GM12878 (cell line): ENCODE measurements around the gene ERVFRD-1. TPM values are rescaled to one million over a fixed set of nuclear protein-coding genes. Genes with fewer than 3 reads are reported as not detected.
A peak's percentile ranks its signal among the peaks of the same experiment; 100 is the strongest.

Experiments
- ATAC-seq: fragments of 200-7000 bp; cut with Tn5 transposase; 3 replicates; pipeline ENCODE4 v1.9.1; 2020; ENCODE audit warnings: mild to moderate bottlenecking, moderate library complexity
- BruUV-seq: library from RNA; stranded (reverse); fragments of 400-500 nt; replicated peaks from 2 replicates; lab custom pipeline; 2021; lab: Mats Ljungman, UMichigan
- CTCF ChIA-PET: fragments of 300-600 bp; sonication (Branson Sonifier 250); formaldehyde crosslinking; extraction: SDS; loops from one replicate; lab custom pipeline; 2021; ENCODE audit warnings: inconsistent platforms; lab: Yijun Ruan, JAX
- POLR2A ChIA-PET: fragments of 350-600 bp; formaldehyde crosslinking; extraction: SDS; loops from one replicate; lab custom pipeline; 2021; ENCODE audit warnings: inconsistent platforms; lab: Charles Lee
- RAD21 ChIA-PET: fragments of 300-600 bp; sonication (Branson Sonifier 250); formaldehyde crosslinking; loops from one replicate; lab custom pipeline; 2023; ENCODE audit warnings: antibody characterized with exemption; ENCODE audit not compliant: unreplicated experiment; lab: Charles Lee
- SMC1A ChIA-PET: fragments of 300-600 bp; sonication (Branson Sonifier 250); formaldehyde crosslinking; loops from one replicate; lab custom pipeline; 2023; ENCODE audit not compliant: unreplicated experiment, uncharacterized antibody; lab: Charles Lee
- DNase-seq: peaks from one replicate; pipeline ENCODE4 v3.0.0-alpha.2; 2011; ENCODE audit warnings: low read depth, low spot score
- FAIRE-seq: peaks from 3 replicates; lab custom pipeline; 2011; peaks lifted over from hg19 to GRCh38; lab: Jason Lieb, UNC
- H2AFZ ChIP-seq: 2 replicates; pipeline ENCODE4 v1.6.0; 2011; ENCODE audit warnings: low read depth, low read length, control low read depth; ENCODE audit not compliant: control insufficient read depth
- H3K27ac ChIP-seq: 2 replicates; pipeline ENCODE4 v1.5.1; 2011; ENCODE audit warnings: control low read depth; ENCODE audit not compliant: control insufficient read depth, insufficient read depth
- H3K27me3 ChIP-seq, 2 experiments: replicated peaks in 1 of 2; 2 replicates each; pipeline versions ENCODE4 v1.6.0 to v1.6.1; 2011; ENCODE audit warnings: low read length in 1 of 2; ENCODE audit not compliant: control insufficient read depth in 2 of 2, insufficient read depth in 2 of 2
- H3K36me3 ChIP-seq, 2 experiments: 2 replicates each; pipeline ENCODE4 v1.5.1; 2011; ENCODE audit warnings: low read length in 1 of 2; ENCODE audit not compliant: control insufficient read depth in 2 of 2, insufficient read depth in 2 of 2
- H3K4me1 ChIP-seq: 2 replicates; pipeline ENCODE4 v1.6.1; 2011; ENCODE audit warnings: mild to moderate bottlenecking, low read length, moderate library complexity, mixed read lengths; ENCODE audit not compliant: control insufficient read depth, insufficient read depth
- H3K4me2 ChIP-seq: 2 replicates; pipeline ENCODE4 v1.6.0; 2011; ENCODE audit warnings: control low read depth; ENCODE audit not compliant: control insufficient read depth, insufficient read depth
- H3K4me3 ChIP-seq: fragments of 200-600 bp; sonication (generic); 2 replicates; pipeline ENCODE4 v1.5.1; 2016
- H3K79me2 ChIP-seq: 2 replicates; pipeline ENCODE4 v1.6.0; 2011; ENCODE audit warnings: low read length; ENCODE audit not compliant: control insufficient read depth, insufficient read depth
- H3K9ac ChIP-seq: 2 replicates; pipeline ENCODE4 v1.8.0; 2011; ENCODE audit warnings: low read length, control low read depth, mixed read lengths; ENCODE audit not compliant: control insufficient read depth, insufficient read depth
- H3K9me3 ChIP-seq: replicated peaks from 3 replicates; pipeline ENCODE4 v1.5.1; 2011; ENCODE audit warnings: mild to moderate bottlenecking, low read length; ENCODE audit not compliant: control insufficient read depth, insufficient read depth
- H4K20me1 ChIP-seq: 2 replicates; pipeline ENCODE4 v1.6.0; 2011; ENCODE audit not compliant: control insufficient read depth, insufficient read depth
- CHD2 ChIP-seq: IDR thresholded peaks from 2 replicates; pipeline ENCODE4 v1.6.1; 2011; ENCODE audit warnings: low read depth, low read length, improper control_type of control experiment, borderline replicate concordance
- E2F8 ChIP-seq: fragments of 450-650 bp; IDR thresholded peaks from 2 replicates; pipeline ENCODE4 v1.6.1; 2018; ENCODE audit warnings: mild to moderate bottlenecking, low read depth, moderate library complexity; ENCODE audit not compliant: partially characterized antibody
- E4F1 ChIP-seq: fragments of 450-650 bp; IDR thresholded peaks from 2 replicates; pipeline ENCODE4 v1.6.1; 2018; ENCODE audit warnings: borderline replicate concordance, mild to moderate bottlenecking; ENCODE audit not compliant: partially characterized antibody
- IRF3 ChIP-seq: fragments of 450-650 bp; IDR thresholded peaks from 2 replicates; pipeline ENCODE4 v1.6.1; 2014; ENCODE audit warnings: mild to moderate bottlenecking
- NR2C2 ChIP-seq: IDR thresholded peaks from 2 replicates; pipeline ENCODE4 v1.6.1; 2011; ENCODE audit warnings: borderline replicate concordance, low read depth; ENCODE audit not compliant: control insufficient read depth, insufficient read length
- NR2F1 ChIP-seq: fragments of 450-650 bp; conservative IDR thresholded peaks from 2 replicates; pipeline ENCODE4 v1.6.1; 2017; ENCODE audit warnings: mild to moderate bottlenecking
- SMAD1 ChIP-seq: fragments of 450-650 bp; IDR thresholded peaks from 2 replicates; pipeline ENCODE4 v1.6.1; 2018; ENCODE audit warnings: mild to moderate bottlenecking, low read depth; ENCODE audit not compliant: partially characterized antibody
- SRF ChIP-seq, 2 experiments: IDR thresholded peaks; 2 replicates each; pipeline ENCODE4 v1.6.1; 2011; ENCODE audit warnings: low read depth in 2 of 2, low read length in 2 of 2, mild to moderate bottlenecking in 1 of 2, moderate library complexity in 1 of 2
- TCF7 ChIP-seq: IDR thresholded peaks from 2 replicates; pipeline ENCODE4 v1.6.1; 2014; ENCODE audit warnings: antibody characterized with exemption, borderline replicate concordance
- whole genome bisulfite sequencing: methylation state at CpG from one replicate; pipeline ENCODE4 v1.1.6; 2016; ENCODE audit warnings: low lambda C conversion rate; ENCODE audit not compliant: insufficient replicate concordance, insufficient coverage; ENCODE audit errors: missing lambda C conversion rate; 5-methylcytosine and 5-hydroxymethylcytosine counted together
- in situ Hi-C: fragments of 300-500 bp; cut with MboI; formaldehyde crosslinking; loops from 9 replicates; pipeline ENCODE4 v1.14.3; 2018; ENCODE audit warnings: mixed read lengths
- intact Hi-C: fragments of 100-400 bp; cut with micrococcal nuclease; formaldehyde crosslinking; loops from one replicate; pipeline ENCODE4 v1.14.2; 2022; ENCODE audit not compliant: unreplicated experiment
- polyA plus RNA-seq, 11 experiments: library from polyadenylated mRNA; depleted of rRNA in 4 of 11; unstranded in 6 of 11; stranded (reverse) in 5 of 11; fragments of >200 nt; fragmentation: Nextera tagmentation in 4 of 11; fragmentation: Illumina TruSeq in 1 of 11; extraction: Ambion mirVana in 4 of 11; extraction: Trizol in 1 of 11; gene quantifications; 1 replicate in 1 of 11; 2 replicates in 10 of 11; pipeline versions ENCODE4 v1.2.1 to v1.2.3, GENCODE V29; 2011 to 2016; ENCODE audit warnings: inconsistent platforms in 2 of 11, missing spikeins in 2 of 11, low read depth in 1 of 11
- total RNA-seq, 4 experiments: library from RNA; depleted of rRNA in 3 of 4; stranded (reverse); fragments of >200 nt in 3 of 4; fragmentation: Illumina TruSeq in 1 of 4; extraction: Trizol in 1 of 4; gene quantifications; 2 replicates each; pipeline versions ENCODE4 v1.2.1 to v1.2.3, GENCODE V29; 2013 to 2021
- TF ChIP-seq, protein P1 (sequence below): fragments of 450-650 bp; IDR thresholded peaks from 2 replicates; pipeline ENCODE4 v1.6.1; 2017; ENCODE audit warnings: mild to moderate bottlenecking, moderate library complexity

Gene ERVFRD-1
- total and polyA plus RNA-seq, 10 of the 15 experiments (the other 5 are each of a cell fraction or from before 2014, with no cell fraction given) = 0.03 to 0.11 (median 0.07) TPM; not detected in 7

DNA sequence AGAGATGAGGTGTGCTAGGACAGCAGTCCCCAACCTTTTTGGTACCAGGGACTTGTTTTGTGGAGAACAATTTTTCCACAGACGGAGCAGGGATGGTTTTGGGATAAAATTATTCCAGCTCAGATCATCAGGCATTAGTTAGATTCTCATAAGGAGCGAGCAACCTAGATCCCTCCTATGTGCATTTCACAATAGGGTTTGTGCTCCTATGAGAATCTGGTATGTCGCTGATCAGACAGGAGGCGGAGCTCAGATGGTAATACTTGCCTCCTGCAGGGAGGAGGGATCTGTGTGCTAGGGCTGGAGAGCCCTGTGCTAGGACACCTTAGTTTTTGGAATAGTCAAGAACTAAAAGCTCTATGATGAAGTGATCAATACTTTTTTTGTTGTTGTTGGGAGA lies 15.4 kb downstream of the ERVFRD-1 start:
- Histone ChIP-seq H3K4me3 (peak overlapping the region; percentile 81), H3K36me3 (no peaks in the 10 kb centered on the region; a peak in 1 of 4 replicates), H3K4me1 (no peaks in the 10 kb centered on the region; the same call in 1 of the 2 replicates), H3K9ac (peak overlapping the region; percentile 2; the same call in 1 of the 2 replicates), H3K27ac (no peak overlapping the region; the same call in 1 of the 2 replicates), H4K20me1 (no peaks in the 10 kb centered on the region), H2AFZ (no peak overlapping the region), H3K27me3 (no peaks in the 10 kb centered on the region), H3K9me3 (no peaks in the 10 kb centered on the region; the same call in none of the 3 replicates), H3K4me2 (peak overlapping the region; percentile 79), H3K79me2 (peaks cover 57% of the 10 kb centered on the region)
- in situ Hi-C loops (no loop called here), intact Hi-C loops (loop anchor here (10.0 kb wide), 1 partner anchor 561 kb away; no protein-coding TSS in a partner anchor)
- RAD21 ChIA-PET = interaction anchor here (0.9 to 3.7 kb wide), 7 partner anchors 11 to 480 kb away, joined by 3 to 16 read pairs (median 5); no protein-coding TSS in a partner anchor
- 74% methylated on average over 4 of the region's 4 CpGs for WGBS
- POLR2A ChIA-PET = interaction anchor here (0.5 to 2.1 kb wide), 4 partner anchors 11 to 463 kb away, joined by 3 to 11 read pairs (median 4); partner anchors contain the start of gene NEDD9
- BruUV-seq = no TSS peak
- ATAC-seq = peak; percentile 23
- no peak for FAIRE-seq
- CTCF ChIA-PET = interaction anchor here (0.6 to 2.0 kb wide), 9 partner anchors 9 to 479 kb away, joined by 3 to 13 read pairs (median 3); no protein-coding TSS in a partner anchor
- SMC1A ChIA-PET = interaction anchor here (0.7 to 3.7 kb wide), 10 partner anchors 10 to 448 kb away, joined by 3 to 20 read pairs (median 3); no protein-coding TSS in a partner anchor
- DNase-seq = no peak
- TF ChIP-seq, protein P1, sequence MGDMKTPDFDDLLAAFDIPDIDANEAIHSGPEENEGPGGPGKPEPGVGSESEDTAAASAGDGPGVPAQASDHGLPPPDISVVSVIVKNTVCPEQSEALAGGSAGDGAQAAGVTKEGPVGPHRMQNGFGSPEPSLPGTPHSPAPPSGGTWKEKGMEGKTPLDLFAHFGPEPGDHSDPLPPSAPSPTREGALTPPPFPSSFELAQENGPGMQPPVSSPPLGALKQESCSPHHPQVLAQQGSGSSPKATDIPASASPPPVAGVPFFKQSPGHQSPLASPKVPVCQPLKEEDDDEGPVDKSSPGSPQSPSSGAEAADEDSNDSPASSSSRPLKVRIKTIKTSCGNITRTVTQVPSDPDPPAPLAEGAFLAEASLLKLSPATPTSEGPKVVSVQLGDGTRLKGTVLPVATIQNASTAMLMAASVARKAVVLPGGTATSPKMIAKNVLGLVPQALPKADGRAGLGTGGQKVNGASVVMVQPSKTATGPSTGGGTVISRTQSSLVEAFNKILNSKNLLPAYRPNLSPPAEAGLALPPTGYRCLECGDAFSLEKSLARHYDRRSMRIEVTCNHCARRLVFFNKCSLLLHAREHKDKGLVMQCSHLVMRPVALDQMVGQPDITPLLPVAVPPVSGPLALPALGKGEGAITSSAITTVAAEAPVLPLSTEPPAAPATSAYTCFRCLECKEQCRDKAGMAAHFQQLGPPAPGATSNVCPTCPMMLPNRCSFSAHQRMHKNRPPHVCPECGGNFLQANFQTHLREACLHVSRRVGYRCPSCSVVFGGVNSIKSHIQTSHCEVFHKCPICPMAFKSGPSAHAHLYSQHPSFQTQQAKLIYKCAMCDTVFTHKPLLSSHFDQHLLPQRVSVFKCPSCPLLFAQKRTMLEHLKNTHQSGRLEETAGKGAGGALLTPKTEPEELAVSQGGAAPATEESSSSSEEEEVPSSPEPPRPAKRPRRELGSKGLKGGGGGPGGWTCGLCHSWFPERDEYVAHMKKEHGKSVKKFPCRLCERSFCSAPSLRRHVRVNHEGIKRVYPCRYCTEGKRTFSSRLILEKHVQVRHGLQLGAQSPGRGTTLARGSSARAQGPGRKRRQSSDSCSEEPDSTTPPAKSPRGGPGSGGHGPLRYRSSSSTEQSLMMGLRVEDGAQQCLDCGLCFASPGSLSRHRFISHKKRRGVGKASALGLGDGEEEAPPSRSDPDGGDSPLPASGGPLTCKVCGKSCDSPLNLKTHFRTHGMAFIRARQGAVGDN = no peak
- TF ChIP-seq CHD2 = no peak
- TF ChIP-seq E4F1 = no peak
- TF ChIP-seq NR2F1 = no peak
- no peak for TF ChIP-seq SMAD1
- no peak for TF ChIP-seq TCF7
- TF ChIP-seq E2F8 = no peak
- no peak for TF ChIP-seq IRF3
- no peak for TF ChIP-seq SRF (IDR thresholded peaks at IDR 0.05; ENCODE audit: low read depth in 2 of 2, low read length in 2 of 2)
- no peak for TF ChIP-seq NR2C2
